Amniotic stem cell (primary cell): ENCODE measurements around the gene GNB1.
"Not testable (repeated sequence)": the region's sequence is repeated elsewhere in the genome, so short reads cannot be mapped to it uniquely, and the experiment has no call there.

ENCODE experiments used
- DNase-seq: peaks from one replicate; lab custom pipeline; 2025; lab: John Stamatoyannopoulos, UW

GNB1 gene

DNA sequence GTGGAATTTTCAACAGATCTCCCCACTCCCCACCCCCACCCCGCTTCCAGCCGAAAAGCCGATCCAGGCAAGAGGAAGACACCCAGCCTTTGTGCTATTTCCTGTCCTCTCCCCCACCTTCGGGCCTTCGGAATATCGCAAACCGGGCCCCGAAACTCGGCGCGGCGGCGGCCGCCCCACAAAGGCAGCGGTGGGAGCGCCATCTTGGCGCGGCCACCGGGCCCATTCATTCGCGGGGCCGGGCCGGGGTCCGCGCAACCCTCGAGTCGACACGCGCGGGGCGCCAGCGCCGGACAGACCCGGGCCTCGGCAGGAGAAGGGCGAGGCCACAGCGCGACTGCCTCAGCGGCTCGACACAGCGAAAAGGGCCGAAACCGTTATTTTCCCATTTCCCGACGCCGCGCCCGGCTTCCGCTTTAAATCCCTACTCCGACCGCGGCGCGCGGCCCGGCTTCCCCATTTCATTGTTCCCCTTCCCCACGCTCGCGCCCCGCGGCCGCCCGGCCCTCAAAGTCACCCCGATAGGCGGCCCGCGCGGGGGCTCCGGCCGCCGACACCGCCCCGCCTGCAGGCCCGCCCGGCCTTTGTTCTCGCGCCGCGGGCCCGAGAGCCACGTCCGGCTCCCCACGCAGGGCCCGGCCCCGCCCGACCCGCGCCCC is 911 bp downstream of the GNB1 start:
- DNase-seq = peak; percentile 18

DNA sequence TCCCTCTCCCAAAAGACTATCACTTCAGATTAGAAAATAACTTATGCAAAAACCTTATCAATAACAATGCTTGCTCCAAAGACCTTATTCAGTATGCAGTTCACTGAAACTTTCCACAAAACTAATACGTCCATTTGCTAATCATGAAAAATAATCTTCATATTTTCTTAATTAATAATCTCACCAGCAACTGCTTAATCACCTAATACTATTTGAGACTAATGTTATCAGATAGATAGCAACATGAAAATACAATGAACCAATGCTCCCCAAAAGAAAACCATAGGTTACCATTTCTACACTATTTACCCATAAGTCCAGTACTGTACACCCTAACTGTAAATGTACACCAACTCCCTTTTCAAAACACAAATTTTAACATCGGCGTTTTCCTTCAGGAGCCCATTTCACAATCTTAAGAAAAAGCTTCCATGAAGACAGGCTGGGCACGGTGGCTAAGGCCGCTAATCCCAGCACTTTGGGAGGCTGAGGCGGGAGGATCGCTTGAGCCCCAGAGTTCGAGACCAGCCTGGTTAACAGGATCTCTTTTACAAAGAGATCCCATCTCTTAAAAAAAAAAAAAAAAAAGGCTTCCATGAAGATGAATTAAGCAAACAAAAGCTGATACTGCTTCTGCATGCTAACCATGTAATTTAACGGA is 1.7 kb downstream of the GNB1 start:
- DNase-seq = no peak

DNA sequence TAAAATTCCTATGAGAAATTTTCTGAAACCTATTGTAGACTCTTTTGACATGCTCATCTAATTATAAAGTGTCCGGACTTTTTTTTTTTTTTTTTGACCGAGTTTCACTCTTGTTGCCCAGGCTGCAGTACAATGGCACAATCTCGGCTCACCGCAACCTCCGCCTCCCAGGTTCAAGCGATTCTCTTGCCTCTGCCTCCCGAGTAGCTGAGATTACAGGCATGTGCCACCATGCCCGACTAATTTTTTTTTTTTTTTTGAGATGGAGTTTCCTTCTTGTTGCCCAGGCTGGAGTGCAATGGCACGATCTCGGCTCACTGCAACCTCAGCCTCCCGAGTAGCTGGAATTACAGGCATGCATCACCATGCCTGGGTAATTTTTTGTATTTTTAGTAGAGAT is 7.0 kb downstream of the GNB1 start:
- not testable (repeated sequence) for DNase-seq

- DNase-seq = no peak
Measured at GRCh38 chr1:1883092-1883873, 7.6 kb downstream of the GNB1 start.

GRCh38 chr1:1881727-1882126 is 9.2 kb downstream of the GNB1 start:
- DNase-seq = no peak

GRCh38 chr1:1880617-1881312 is 10.1 kb downstream of the GNB1 start:
- no peak for DNase-seq

GRCh38 chr1:1879942-1880341 is 10.9 kb downstream of the GNB1 start:
- no peak for DNase-seq

DNA sequence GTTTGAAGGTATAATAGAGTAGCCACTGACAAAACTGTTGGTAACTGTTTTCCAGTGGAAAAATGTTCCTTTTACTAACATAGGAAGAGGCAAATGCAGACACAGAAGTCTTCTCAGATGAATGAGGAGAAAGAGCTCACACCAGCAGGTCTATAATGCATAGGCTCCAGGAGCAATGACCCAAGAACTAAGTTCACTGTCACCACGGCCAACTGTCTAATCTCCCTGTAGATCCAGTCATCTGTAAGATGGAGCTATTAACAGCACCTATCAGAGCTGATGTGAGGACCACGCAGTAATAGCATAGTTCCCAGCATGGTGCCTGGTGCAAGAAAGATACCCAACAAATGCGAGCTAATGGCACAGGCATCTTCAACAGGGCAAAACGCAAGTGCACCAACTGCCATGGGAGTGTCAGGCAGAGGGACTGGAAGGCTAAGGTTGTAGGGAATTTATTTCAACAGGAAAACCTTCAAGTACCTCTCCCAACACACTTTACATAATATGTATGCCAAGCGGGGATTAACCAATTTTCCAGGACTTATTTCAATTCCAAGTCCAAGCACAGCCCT is 12.9 kb downstream of the GNB1 start:
- DNase-seq = no peak

DNA sequence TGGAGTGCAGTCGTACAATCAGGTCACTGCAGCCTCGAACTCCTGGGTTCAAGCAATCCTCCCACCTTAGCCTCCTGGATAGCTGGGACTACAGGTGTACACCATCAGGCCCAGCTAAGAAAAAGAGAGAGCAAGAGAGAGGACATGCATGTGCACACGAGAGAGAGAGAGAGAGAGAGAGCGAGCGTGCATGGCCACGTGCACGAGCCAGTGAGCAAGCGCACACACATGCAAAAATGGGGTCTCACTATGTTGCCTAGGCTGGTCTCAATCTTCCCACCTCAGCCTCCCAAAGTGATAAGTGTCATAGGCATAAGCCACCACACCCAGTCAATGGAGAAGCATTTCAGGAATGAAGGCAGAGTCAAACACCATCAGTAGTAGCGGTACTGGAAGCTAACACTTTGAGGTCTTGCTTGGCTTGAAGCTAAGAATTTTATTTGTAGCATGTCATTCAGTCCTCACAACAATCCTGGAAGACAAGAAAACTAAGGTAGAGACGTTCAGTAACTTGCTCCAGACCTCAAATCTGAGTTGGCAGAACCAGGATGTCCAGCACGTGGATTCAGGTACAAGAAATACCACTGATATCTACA is 14.5 kb downstream of the GNB1 start:
- no peak for DNase-seq

DNA sequence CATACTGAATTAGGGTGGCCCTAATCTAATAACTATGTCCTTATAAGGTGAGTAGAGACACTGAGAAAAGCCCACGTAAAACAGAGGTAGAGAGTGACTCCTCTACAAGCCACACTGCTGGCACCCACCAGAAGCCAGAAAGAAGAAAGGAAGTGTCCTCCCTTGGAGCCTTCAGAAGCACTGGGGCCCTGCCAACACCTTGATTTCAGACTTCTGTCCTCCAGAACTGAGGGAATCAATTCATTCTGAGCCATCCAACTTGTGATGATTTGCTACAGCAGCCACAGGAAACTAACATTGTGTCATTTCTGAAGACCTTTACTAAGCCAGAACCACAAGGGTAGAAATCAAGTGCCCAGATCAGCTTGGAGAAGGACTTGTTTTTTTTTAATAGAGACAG is 15.0 kb downstream of the GNB1 start:
- no peak for DNase-seq

GRCh38 chr1:1874901-1875300 is 16.0 kb downstream of the GNB1 start:
- DNase-seq = no peak

DNA sequence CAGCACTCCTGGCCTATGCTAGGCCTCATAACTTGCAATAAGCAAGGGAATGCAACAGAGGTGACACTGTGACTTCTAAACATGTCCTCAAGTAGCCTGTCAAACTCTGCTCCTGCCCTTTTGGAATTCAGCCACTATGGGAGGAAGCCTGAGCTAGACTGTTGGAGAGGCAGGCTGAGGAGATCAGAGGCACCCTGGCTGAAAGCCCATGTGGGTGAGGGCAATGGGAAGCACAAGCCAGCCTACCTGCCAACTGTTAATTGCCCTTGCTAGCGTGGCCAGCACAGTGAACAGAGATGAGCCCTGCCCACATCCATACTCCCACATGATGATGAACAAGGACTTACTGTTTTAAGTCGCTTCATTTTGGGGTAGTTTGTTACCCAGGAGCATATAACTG is 17.7 kb downstream of the GNB1 start:
- no peak for DNase-seq

- no peak for DNase-seq
Measured at GRCh38 chr1:1872329-1872994, 18.4 kb downstream of the GNB1 start.

GRCh38 chr1:1869469-1869868 is 21.4 kb downstream of the GNB1 start:
- no peak for DNase-seq

DNA sequence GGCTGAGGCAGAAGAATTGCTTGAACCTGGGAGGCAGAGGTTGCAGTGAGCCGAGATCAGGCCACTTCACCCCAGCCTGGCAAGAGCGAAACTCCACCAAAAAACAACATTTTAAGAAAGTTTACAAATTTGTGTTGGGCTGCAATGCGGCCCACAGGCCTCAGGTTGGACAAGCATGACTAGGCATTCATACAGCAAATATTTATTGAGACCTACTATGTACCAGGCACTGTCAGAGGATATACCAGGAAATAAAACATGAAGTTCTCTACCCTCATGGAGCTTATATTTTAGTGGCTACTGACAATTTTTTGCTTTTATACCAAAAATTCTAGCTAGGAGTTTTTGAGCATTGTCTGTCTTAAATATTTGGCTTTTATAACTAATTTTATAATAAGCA is 23.7 kb downstream of the GNB1 start:
- no peak for DNase-seq

- DNase-seq = no peak
Measured at GRCh38 chr1:1862905-1863547, 27.9 kb downstream of the GNB1 start.

DNA sequence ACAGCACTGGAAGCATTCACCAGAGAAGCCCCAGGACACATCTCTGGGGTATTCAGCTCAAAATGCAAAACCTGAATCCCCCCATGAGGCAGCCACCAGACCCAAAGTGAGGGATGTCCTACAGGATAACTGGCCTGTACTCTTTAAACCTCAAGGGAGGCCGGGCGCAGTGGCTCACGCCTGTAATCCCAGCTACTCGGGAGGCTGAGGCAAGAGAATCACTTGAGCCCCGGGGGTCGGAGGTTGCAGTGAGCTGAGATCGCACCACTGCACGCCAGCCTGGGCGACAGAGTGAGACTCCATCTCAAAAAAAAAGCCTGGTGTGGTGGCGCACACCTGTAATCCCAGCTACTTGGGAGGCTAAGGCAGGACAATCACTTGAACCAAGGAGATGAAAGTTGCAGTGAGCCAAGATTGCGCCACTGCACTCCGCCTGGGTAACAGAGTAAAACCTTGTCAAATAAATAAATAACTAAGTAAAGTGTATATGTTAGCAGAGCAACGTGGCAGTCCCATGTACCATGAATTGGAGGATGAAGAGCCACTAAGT is 29.1 kb downstream of the GNB1 start:
- DNase-seq = not testable (repeated sequence)

DNA sequence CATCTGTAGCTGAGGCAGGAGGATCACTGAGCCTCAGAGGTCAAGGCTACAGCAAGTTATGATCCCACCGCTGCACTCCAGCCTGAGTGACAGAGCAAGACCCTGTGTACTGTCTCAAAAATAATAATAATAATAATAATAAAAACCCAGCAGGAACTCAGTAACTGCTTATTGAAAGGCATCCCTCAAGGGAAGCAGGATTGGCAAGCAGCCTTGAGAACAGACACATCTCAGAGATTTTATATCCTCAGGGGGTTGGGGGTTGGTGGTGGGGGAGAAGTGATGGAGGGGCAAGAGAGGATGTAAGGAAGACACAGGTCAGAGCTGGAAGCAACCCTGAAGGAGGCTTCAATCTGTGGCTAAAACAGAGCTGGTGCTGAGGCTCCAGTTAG is 29.6 kb downstream of the GNB1 start:
- no peak for DNase-seq

DNA sequence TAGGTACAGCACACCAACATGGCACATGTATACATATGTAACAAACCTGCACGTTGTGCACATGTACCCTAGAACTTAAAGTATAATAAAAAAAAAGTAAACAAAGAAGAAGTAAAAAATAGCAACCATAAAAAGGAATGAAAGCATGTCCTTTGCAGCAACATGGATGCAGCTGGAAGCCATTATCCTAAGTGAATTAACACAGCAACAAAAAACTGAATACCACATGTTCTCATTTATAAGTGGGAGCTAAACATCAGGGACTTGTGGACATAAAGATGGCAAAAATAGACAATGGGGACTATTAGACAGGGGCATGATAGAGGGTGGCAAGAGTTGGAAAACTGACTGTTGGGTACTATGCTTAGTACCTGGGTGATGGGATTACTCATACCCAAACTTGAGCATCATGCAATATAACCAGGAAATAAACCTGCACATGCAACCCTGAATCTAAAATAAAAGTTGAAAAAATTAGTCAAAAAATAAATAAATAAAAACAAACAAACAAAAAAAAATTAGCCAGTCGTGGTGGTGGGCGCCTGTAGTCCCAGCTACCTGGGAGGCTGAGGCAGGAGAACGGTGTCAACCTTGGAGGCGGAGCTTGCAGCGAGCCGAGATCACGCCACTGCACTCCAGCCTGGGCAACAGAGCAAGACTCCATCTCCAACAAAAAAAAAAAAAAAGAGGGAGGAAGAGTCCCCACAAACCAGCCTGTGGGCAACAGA is 30.8 kb downstream of the GNB1 start:
- DNase-seq = not testable (repeated sequence)
